Stimulated activated CD8-positive, alpha-beta memory T cell treated with anti-CD3 and anti-CD28 coated beads, Interleukin-7, amount 100 ng/mL, for 1 hour (primary cell): Measurements from ENCODE around the gene KLHL6.
"Not testable (repeated sequence)": the region's sequence is repeated elsewhere in the genome, so short reads cannot be mapped to it uniquely, and the experiment has no call there.

ENCODE experiments used
- DNase-seq, 2 donors: peaks; one replicate each; pipeline ENCODE4 v3.0.0-alpha.2; 2020; ENCODE audit warnings: low read depth in 2 of 2

Gene KLHL6

DNA sequence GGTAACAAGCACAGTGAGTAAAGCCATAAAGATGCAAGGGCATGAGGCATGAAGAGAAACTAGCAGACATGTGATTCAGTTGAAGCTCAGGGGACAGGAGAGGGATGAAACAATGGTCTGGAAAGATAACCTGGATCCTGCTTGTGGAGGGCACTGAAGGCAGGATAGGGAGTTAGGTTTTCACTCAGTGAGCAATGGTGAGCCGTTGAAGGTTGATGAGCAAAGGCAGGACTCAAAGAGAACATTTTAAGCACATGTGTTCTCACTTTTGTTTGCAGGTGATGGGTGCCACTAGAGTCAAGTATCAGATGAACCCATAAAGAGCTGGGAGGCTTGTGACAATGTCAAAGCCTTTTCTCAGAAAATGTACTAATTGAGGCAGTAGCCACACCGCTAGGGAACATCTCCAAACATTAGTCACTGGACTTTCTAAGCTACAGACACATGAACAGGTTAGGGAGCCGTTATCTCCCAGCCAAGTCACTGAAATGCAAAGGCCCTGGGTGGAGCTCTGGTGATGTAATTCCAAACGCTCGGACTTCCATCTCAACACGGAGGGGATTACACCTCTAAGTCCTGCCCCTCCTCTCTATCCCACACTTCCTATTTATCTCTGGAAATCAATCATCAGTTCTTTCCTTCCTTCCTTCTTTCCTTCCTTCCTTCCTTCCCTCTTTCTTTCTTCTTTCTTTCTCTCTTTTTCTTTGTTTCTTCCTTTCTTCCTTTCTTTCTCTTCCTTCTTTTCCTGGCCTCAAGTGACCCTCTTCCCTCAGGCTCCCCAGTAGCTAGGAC lies 22.7 kb downstream of the KLHL6 start:
- DNase-seq: no peak

DNA sequence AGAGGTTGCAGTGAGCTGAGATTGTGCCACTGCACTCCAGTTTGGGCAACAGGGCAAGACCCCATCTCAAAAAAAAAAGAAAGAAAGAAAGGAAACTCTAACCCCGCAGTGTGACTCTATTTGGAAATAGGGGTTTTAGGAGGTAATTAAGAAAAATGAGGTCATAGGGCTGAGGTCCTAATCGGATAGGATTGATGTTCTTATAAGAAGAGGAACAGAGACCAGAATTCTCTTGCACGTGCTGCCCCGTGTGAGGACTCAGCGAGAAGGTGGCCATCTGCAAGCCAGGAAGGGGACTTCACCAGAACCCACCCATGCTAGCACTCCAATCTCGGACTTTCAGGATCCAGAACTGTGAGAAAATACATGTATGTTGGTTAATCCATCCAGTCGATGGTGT lies 25.8 kb downstream of the KLHL6 start:
- DNase-seq: no peak

DNA sequence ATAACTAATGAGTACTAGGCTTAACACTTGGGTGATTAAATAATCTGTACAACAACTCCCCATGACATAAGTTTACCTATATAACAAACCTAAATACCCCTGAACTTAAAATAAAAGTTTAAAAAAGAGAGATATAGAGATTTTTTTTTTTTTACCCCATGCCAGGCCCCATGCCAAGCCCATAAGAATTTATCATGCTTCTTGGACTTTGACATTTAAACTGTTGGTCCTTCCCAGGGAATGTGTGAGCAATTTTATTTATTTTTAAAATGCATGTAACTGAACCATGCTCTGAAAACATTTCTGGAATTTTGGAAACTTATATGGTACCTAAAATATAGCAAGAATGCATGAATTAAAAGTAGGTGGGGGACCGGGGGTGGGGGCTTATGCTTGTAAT lies 26.3 kb downstream of the KLHL6 start:
- no peak for DNase-seq

DNA sequence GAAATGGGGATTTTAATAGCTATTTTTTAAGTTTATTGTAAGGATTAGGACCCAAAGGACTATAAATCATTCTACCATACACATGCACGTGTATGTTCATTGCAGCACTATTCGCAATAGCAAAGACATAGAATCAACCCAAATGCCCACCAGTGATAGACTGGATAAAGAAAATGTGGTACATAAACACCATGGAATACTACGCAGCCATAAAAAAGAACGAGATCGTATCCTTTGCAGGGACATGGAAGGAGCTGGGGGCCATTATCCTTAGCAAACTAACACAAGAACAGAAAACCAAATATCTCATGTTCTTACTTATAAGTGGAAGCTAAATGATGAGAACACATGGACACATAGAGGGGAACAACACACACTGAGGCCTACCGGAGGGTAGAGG lies 26.7 kb downstream of the KLHL6 start:
- not testable (repeated sequence) for DNase-seq

DNA sequence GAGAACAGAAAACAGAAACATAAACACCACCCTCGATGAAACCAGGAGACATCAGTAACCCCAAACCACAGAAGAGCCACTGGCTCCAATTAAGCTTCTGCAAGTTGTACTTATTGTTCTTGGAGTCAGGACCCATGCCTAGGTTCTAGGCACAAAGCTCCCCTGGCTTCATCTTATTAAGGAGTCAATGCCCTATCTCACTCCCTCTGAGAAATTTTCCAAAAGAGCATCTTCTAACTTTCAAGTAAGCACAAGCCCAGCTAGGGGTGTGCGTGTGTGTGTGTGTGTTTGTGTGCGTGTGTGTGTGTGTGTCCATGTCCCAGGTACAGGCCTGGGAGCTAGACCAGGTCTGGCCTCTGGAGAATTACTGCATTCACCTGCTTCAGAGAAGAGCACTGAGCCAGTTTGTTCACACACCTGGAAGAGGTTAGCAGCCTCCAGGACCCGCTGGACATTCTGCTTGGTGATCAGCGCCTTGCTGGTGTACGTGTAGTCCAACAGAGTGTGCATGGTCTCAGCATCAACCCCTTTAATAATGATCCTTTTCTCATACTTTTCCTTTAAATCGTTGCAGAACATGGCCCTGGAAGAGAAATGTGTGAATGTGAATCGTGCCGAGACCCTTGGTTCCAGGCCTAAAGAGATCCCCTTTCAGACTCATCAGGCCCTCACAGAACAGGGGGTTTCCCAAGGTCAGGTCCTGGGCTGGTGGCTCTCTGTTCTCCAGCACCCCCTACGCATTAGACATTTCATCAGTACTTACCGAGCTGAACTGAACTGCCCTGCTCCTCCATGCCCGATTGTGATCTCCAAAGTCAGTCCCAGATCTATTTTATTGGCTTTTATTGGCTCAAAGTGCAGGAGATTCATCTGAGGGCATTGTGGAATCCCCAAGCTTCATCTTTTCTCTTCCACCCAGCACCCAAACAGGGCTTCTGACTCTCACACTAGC lies 27.8 kb downstream of the KLHL6 start:
- no peak for DNase-seq

DNA sequence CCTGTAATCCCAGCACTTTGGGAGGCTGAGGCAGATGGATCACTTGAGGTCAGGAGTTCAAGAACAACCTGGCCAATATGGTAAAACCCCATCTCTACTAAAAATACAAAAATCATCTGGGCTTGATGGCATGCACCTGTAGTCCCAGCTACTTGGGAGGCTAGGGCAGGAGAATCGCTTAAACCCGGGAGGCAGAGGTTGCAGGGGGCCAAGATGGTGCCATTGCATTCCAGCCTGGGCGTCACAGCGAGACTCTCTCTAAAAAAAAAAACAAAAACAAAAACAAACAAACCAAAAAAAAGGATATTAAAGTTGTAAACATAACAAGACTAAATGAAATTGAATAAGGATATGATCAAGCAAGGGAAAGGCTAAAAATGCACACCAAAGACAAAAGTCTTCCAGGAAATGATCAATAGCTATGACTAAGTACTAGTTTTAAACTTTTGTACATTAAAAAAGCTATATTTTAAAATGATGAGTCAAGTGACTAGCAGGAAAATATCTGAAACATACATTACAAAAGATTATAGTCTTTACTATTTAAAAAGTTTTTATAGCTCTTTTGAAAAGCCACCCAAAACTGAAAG lies 28.6 kb downstream of the KLHL6 start:
- no peak for DNase-seq

DNA sequence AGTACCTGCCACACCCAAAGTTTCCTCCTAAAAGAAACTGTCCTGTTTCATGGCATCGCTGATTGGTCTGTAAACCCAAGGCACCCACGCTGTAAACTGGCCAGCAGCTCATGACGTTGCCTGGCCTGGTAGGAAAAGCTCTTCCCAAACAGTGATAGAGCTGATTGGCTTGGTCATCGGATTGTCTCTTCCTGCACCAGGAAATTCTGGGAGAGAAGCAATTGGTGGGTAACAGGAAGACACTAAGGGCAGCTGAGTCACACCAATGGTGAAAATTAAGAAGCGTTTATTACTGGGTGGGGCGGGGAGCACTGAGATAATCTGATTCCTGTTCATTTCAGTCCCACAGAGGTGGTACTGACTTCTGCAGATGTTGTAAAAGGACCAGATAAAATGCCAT lies 31.0 kb downstream of the KLHL6 start:
- DNase-seq: no peak

DNA sequence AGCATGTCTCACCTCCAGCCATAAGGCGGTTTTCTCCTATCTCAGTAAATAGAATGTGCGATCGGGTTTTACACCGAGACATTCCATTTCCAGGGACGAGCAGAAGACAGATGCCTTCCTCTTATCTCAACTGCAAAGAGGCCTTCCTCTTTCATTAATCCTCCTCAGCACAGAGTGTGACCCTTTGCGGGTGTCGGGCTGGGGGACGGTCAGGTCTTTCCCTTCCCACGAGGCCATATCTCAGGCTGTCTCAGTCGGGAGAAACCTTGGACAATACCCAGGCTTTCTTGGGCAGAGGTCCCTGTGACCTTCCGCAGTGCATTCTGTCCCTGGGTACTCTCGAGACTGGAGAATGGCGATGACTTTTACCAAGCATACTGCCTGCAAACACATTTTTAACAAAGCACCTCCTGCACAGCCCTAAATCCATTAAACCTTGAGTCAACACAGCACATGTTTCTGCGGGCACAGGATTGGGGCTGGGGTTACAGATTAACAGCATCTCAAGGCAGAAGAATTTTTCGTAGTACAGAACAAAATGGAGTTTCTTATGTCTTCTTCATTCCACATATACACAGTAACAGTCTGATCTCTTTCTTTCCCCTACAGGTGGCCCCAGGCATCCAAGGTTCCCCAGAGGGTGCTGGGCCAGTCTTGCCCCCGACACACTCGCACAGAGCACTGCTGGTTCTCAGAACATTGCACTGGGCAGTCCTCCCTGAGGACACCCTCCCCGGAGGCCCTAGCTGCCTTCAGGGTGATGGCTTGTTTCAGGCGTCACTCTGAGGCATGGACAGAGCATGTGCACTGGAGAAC lies 34.6 kb downstream of the KLHL6 start:
- DNase-seq: not testable (repeated sequence)

DNA sequence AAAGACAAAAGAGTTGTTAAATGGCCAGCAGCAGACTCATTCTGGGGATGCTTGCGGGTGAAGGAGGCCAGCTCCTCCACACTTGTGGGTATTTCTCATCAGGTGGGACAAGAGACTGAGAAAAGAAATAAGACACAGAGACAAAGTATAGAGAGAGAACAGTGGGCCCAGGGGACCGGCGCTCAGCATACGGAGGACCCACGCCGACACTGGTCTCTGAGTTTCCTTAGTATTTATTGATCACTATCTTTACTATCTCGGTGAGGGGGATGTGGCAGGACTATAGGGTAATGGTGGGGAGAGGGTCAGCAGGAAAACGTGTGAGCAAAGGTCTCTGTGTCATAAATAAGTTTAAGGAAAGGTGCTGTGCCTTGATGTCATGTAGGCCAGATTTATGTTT lies 35.2 kb downstream of the KLHL6 start:
- not testable (repeated sequence) for DNase-seq

DNA sequence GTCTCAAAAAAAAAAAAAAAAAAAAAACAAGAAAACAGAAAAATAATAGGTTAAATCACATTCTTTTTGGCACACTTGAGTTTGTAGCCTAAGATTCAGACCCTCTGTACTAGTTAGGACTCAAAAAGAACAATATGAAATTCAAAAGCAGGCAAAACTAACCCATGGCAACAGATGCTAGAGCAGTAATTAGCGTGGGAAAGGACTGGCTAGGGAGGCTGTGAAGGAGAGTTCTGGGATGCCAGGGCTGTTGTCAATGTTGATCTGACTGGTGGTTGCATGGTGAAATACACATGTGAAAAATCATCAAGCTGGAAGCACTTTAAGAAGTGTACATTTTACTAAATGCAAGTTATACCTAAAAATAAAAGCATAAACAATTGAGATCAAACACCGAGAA lies 35.6 kb downstream of the KLHL6 start:
- DNase-seq: no peak

DNA sequence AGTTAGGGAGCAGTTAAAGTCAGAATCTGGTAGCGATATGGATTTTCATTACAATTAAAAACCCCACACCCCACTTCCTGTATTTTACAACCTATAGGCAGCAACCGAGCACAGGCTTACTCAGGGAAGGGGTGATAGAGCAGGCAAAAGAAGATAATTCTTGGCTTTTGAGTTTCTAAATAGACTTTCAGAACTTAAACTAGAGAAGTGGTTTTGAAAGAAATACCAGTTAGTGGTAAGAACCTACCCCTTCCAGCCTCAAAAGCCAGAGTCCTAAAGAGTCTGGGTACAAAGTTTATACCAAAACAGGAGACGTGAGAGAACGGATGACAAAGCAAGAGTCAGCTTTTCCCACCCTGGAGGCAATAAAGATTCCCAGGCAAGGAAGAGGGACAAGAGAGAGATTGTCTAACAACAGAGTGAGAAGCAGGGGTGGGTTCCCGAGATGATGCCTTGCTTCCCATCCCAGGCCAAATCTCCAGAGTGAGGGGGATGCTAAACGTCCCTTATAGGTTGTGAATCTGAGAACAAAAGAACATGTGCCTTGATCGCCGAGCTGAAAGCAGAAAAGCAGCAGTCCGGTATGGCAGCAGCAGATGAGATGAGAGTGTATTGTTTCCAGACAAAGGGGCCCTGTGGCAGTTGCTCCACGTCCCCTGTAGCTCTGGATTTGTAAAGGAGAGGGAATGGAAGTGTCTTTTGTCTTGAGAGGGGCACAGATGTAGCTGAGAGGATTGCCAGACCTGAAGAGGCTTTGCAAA lies 36.8 kb downstream of the KLHL6 start:
- no peak for DNase-seq

DNA sequence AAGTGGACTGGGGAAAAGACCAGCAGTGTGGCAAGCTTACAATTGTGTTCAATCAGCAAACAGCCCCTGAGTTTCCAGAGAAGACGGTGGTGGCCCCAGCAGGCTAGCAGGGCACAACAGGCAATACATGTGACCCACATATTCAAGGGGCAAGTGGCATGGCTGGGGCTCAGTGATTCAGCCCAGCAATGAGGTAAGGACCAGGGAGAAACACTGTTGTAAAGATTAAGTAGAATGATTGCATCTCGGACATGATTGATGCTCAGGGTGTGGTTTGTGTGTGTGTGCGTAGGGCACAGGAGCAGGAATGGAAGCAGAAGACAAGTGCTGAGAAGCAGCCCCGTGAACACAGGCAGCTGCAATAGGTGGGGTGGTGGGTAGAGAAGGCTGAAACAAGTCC lies 37.9 kb downstream of the KLHL6 start:
- DNase-seq: no peak

DNA sequence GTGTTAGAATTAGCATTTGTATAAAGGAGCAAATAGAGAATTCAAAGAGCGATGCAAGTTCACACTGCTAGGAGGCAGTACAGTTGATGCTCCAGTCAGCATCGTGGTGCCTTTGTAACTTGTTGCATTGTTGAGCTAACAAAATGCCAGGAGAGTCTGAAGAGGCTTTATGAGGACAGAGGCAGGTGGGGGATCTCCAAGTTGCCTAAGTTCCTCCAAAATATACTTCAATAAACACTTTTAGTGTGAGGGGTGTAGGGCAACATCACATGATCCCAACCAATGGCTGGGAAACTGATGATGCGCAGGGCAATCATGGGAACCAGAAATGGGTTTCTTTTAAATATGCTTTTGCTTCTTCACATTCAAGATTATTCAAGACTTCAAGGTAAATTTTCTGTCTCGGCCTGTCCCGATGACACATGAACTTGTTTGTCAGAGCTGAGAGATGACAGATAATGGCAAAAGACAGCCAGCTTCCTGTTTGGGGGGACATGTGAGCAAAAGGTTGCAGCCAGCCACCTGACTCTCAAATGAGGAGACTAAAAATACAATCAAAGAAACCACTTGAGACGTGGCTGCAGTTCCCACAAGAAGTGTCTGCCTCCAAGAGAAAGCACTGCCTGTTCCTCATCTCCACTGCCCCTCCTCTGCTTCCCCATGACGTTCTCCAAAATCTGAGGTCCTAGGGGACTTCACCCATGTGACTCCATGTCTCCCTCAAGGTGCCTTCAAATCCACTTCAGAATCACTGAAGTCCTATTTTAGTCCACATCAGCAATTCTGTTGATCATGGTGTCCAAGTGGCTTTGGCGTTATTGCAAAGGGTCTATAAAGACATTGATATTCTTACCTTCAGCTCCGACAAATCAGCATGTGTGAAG lies 39.3 kb downstream of the KLHL6 start:
- peak; percentile 28 to 30 for DNase-seq

DNA sequence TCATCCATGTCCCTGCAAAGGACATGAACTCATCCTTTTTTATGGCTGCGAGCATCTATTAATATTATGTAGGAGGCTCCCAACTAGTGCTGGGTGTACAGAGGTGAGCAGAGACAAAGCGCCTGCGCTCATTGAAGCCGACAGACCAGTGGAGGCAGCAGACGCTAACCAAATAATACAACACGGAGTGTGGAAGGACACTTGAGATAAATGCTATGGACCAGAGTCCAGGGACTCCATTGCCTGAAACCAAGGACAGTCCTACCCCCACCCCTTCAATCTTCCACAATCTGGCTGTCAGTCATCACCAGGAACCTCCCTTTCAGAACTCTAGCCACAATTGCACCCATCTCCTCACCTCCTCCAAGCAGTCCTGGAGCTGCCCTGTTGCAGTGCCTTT lies 41.5 kb downstream of the KLHL6 start:
- no peak for DNase-seq

DNA sequence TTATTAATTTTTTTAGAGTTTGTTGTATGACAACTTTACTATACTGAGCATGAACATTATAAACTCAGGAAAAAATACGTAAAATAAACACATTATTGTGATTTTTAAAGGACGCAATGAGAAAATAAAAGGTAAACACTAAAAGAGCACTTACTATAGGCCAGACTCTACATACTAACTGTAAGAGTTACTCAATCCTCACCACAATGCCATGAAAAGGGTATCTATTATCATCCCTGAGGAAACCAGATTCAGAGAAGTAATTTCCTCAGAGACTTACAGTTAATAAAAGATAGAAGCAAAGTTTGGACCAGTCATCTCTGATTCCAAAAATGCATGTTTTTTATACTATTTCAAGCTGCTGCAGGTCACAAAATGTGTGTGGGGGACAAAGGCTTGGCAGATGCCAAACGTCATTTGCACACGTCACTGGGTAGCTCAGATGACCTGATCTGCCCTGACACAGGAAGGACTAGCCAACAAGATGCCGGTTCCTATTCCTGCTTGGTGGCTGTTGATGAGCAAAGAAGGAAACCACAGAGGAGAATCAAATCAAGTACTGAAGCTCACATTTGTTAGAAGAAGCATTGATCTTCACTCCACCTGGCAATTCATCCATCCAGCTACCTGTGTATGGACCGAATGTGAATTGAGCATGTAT lies 42.3 kb downstream of the KLHL6 start:
- peak; percentile 5 to 21 for DNase-seq

DNA sequence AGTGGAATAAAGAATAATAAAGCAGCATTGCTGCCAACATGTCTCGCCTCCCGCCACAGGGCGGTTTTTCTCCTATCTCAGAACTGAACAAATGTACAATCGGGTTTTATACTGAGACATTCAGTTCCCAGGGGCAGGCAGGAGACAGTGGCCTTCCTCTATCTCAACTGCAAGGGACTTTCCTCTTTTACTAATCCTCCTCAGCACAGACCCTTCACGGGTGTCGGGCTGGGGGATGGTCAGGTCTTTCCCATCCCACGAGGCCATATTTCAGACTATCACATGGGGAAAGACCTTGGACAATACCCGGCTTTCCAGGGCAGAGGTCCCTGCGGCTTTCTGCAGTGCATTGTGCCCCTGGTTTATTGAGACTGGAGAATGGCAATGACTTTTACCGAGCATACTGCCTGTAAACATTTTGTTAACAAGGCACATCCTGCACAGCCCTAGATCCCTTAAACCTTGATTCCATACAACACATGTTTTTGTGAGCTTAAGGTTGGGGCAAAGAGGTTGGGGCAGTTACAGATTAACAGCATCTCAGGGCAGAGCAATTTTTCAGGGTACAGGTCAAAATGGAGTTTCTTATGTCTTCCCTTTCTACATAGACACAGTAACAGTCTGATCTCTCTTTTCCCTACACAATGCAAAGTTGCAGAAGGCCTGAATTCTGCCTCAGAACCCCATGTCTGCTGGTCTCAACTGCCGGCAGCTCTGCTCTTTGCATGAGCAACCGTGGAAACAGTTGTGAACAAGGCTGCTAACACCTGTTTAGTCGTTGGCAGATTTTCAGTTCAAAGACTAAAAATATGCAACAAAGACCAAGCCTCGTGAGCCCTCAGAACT lies 44.0 kb downstream of the KLHL6 start:
- not testable (repeated sequence) for DNase-seq

DNA sequence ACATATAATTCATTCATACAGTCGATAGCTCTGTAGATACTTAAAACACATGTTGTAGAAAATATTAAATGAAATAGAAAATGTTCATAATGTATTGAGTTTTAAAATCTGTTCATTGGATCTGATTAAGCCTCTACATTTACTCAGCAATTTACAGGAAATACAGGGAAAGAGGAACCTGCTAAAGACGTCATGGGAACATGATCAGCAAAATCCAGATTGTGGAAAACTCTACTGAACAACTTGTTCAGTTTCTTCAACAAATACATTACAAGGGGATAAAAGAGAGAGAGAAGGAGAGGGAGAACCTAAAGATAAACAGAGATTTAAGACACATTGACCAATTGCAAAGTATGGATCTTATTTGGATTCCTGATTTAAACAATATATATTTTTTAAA lies 46.7 kb downstream of the KLHL6 start:
- DNase-seq: no peak

DNA sequence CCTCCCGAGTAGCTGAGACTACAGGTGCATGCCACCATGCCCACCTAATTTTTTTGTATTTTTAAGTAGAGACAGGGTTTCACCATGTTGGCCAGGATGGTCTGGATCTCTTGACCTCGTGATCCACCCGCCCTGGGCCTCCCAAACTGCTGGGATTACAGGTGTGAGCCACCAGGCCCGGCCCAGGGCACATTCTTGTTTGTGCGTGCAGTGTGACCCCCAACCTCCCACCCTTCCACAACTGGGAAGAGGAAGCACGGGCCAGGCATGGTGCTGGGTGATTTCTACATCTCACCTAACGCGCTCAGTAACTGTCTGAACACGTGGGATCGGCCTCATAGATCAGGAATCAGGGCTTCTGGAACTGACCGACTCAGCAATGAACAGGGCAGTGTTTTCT lies 48.0 kb downstream of the KLHL6 start:
- no peak for DNase-seq
